Panc1 (cell line): Measurements from ENCODE around the gene NPIPA2.
"Not testable (repeated sequence)": the region's sequence is repeated elsewhere in the genome, so short reads cannot be mapped to it uniquely, and the experiment has no call there.

ENCODE experiments used
- POLR2AphosphoS5 ChIP-seq: IDR thresholded peaks from 2 replicates; pipeline ENCODE4 v1.6.1; 2012; ENCODE audit warnings: mild to moderate bottlenecking, low read depth, low read length, moderate library complexity
- SIN3A ChIP-seq: IDR thresholded peaks from 2 replicates; pipeline ENCODE4 v1.6.1; 2012; ENCODE audit warnings: low read depth, mild to moderate bottlenecking, low read length, moderate library complexity, borderline replicate concordance; ENCODE audit not compliant: insufficient read depth
- TF ChIP-seq, protein P1 (sequence below): fragments of 450-650 bp; IDR thresholded peaks from 2 replicates; pipeline ENCODE4 v1.5.1; 2017; ENCODE audit warnings: mild to moderate bottlenecking
- TF ChIP-seq, protein P2 (sequence below), 2 experiments: IDR thresholded peaks; 2 replicates each; pipeline ENCODE4 v1.6.1; 2011 to 2012; ENCODE audit warnings: low read depth in 2 of 2, control low read depth in 1 of 2, low read length in 1 of 2, mild to moderate bottlenecking in 1 of 2, moderate library complexity in 1 of 2; ENCODE audit not compliant: insufficient read depth in 1 of 2

DNA sequence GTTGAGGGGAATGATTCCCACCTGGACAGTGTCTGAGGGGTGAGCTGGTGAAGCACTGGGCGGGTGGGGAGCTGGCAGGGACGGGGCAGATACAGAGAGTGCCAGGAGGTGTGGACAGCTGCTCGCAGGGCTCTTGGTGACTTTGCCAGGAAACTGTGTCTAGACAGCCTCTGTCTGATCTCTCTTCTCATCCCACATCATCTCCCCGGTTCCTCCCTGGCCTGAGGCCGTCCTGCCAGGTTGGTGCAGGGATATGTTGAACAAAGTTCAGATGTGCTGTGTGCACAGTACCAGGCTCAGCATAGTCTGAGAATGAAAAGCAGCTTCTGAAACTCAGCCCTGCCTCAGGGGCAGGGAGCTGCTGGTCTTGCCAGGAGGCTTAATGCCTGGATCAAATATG, 47.2 kb downstream of the NPIPA2 start:
- TF ChIP-seq, protein P1, sequence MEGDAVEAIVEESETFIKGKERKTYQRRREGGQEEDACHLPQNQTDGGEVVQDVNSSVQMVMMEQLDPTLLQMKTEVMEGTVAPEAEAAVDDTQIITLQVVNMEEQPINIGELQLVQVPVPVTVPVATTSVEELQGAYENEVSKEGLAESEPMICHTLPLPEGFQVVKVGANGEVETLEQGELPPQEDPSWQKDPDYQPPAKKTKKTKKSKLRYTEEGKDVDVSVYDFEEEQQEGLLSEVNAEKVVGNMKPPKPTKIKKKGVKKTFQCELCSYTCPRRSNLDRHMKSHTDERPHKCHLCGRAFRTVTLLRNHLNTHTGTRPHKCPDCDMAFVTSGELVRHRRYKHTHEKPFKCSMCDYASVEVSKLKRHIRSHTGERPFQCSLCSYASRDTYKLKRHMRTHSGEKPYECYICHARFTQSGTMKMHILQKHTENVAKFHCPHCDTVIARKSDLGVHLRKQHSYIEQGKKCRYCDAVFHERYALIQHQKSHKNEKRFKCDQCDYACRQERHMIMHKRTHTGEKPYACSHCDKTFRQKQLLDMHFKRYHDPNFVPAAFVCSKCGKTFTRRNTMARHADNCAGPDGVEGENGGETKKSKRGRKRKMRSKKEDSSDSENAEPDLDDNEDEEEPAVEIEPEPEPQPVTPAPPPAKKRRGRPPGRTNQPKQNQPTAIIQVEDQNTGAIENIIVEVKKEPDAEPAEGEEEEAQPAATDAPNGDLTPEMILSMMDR, result not testable (repeated sequence)
- not testable (repeated sequence) for TF ChIP-seq POLR2AphosphoS5, SIN3A
- TF ChIP-seq, protein P2, sequence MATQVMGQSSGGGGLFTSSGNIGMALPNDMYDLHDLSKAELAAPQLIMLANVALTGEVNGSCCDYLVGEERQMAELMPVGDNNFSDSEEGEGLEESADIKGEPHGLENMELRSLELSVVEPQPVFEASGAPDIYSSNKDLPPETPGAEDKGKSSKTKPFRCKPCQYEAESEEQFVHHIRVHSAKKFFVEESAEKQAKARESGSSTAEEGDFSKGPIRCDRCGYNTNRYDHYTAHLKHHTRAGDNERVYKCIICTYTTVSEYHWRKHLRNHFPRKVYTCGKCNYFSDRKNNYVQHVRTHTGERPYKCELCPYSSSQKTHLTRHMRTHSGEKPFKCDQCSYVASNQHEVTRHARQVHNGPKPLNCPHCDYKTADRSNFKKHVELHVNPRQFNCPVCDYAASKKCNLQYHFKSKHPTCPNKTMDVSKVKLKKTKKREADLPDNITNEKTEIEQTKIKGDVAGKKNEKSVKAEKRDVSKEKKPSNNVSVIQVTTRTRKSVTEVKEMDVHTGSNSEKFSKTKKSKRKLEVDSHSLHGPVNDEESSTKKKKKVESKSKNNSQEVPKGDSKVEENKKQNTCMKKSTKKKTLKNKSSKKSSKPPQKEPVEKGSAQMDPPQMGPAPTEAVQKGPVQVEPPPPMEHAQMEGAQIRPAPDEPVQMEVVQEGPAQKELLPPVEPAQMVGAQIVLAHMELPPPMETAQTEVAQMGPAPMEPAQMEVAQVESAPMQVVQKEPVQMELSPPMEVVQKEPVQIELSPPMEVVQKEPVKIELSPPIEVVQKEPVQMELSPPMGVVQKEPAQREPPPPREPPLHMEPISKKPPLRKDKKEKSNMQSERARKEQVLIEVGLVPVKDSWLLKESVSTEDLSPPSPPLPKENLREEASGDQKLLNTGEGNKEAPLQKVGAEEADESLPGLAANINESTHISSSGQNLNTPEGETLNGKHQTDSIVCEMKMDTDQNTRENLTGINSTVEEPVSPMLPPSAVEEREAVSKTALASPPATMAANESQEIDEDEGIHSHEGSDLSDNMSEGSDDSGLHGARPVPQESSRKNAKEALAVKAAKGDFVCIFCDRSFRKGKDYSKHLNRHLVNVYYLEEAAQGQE (IDR thresholded peaks at IDR 0.05; ENCODE audit: insufficient read depth in 1 of 2, low read depth in 2 of 2, low read length in 1 of 2), result not testable (repeated sequence)
